GM12878 (cell line): ENCODE data around the gene RHBDD3.
A peak's percentile ranks its signal among the peaks of the same experiment; 100 is the strongest.

Experiments used
- CTCF ChIP-seq, 3 experiments: IDR thresholded peaks in 2 of 3; conservative IDR thresholded peaks in 1 of 3; 2 replicates each; pipeline ENCODE4 v1.5.1; 2011; ENCODE audit warnings: low read depth in 3 of 3, low read length in 3 of 3, mild to moderate bottlenecking in 3 of 3, control low read depth in 2 of 3, moderate library complexity in 2 of 3, inconsistent platforms in 1 of 3, mixed read lengths in 1 of 3; ENCODE audit not compliant: control insufficient read depth in 2 of 3, insufficient read depth in 1 of 3; ENCODE audit errors: extremely low read depth in 1 of 3
- EED ChIP-seq: sonication (generic); IDR thresholded peaks from 2 replicates; pipeline ENCODE4 v1.6.1; 2016; ENCODE audit warnings: antibody characterized with exemption, low read depth
- EP300 ChIP-seq, 2 experiments: fragments of 150-350 bp in 1 of 2; IDR thresholded peaks; 2 replicates each; pipeline ENCODE4 v1.6.1; 2011 to 2012; ENCODE audit warnings: low read depth in 2 of 2, low read length in 2 of 2, borderline replicate concordance in 1 of 2, improper control_type of control experiment in 1 of 2, inconsistent platforms in 1 of 2; ENCODE audit not compliant: control insufficient read depth in 1 of 2
- EZH2 ChIP-seq: IDR thresholded peaks from 2 replicates; pipeline ENCODE4 v1.6.1; 2012; ENCODE audit warnings: low read depth, mild to moderate bottlenecking, control low read depth, inconsistent platforms, low read length, borderline replicate concordance; ENCODE audit not compliant: control insufficient read depth
- KDM1A ChIP-seq: fragments of 200-600 bp; sonication (generic); IDR thresholded peaks from 2 replicates; pipeline ENCODE4 v1.6.1; 2016; ENCODE audit warnings: borderline replicate concordance
- NFXL1 ChIP-seq: fragments of 450-650 bp; IDR thresholded peaks from 2 replicates; pipeline ENCODE4 v1.6.1; 2017; ENCODE audit warnings: antibody characterized with exemption, mild to moderate bottlenecking, borderline replicate concordance
- NR2C2 ChIP-seq: IDR thresholded peaks from 2 replicates; pipeline ENCODE4 v1.6.1; 2011; ENCODE audit warnings: borderline replicate concordance, low read depth; ENCODE audit not compliant: control insufficient read depth, insufficient read length
- POLR2A ChIP-seq: IDR thresholded peaks from 2 replicates; pipeline ENCODE4 v1.6.1; 2011; ENCODE audit warnings: low read depth, mild to moderate bottlenecking, low read length
- RELA ChIP-seq: fragments of 450-650 bp; IDR thresholded peaks from 2 replicates; pipeline ENCODE4 v1.8.0; 2014; ENCODE audit warnings: borderline replicate concordance; ENCODE audit not compliant: partially characterized antibody
- RUNX3 ChIP-seq: IDR thresholded peaks from 2 replicates; pipeline ENCODE4 v1.6.1; 2012; ENCODE audit warnings: low read length, inconsistent platforms
- USF2 ChIP-seq: IDR thresholded peaks from 2 replicates; pipeline ENCODE4 v1.6.1; 2011; ENCODE audit warnings: low read depth, low read length, improper control_type of control experiment, borderline replicate concordance
- ZBED1 ChIP-seq: IDR thresholded peaks from 2 replicates; pipeline ENCODE4 v1.6.1; 2016; ENCODE audit warnings: borderline replicate concordance

GRCh38 chr22:29225422-29226090 is 42.2 kb downstream of the RHBDD3 start:
- no peak for TF ChIP-seq CTCF (IDR thresholded peaks at IDR 0.05 in 2 of 3, conservative IDR thresholded peaks at IDR 0.05 in 1 of 3; ENCODE audit: control insufficient read depth in 2 of 3, extremely low read depth in 1 of 3, insufficient read depth in 1 of 3, low read depth in 3 of 3, low read length in 3 of 3)
- TF ChIP-seq RUNX3: no peak
- no peak for TF ChIP-seq KDM1A
- TF ChIP-seq POLR2A: peak; percentile 12; the same call in 1 of the 2 replicates
- no peak for TF ChIP-seq NFXL1
- TF ChIP-seq EZH2: no peak
- no peak for TF ChIP-seq EED
- no peak for TF ChIP-seq EP300 (IDR thresholded peaks at IDR 0.05; ENCODE audit: borderline replicate concordance in 1 of 2, control insufficient read depth in 1 of 2, low read depth in 2 of 2, low read length in 2 of 2)
- TF ChIP-seq USF2: no peak
- no peak for TF ChIP-seq ZBED1
- no peak for TF ChIP-seq NR2C2
- no peak for TF ChIP-seq RELA
